ENCODE data around the gene OR52J3. TPM values are rescaled to one million over a fixed set of nuclear protein-coding genes. Genes with fewer than 3 reads are reported as not detected.
A peak's percentile ranks its signal among the peaks of the same experiment; 100 is the strongest.

OR52J3 gene
- polyA plus RNA-seq, 6 donors from 2014 or later: not detected

DNA sequence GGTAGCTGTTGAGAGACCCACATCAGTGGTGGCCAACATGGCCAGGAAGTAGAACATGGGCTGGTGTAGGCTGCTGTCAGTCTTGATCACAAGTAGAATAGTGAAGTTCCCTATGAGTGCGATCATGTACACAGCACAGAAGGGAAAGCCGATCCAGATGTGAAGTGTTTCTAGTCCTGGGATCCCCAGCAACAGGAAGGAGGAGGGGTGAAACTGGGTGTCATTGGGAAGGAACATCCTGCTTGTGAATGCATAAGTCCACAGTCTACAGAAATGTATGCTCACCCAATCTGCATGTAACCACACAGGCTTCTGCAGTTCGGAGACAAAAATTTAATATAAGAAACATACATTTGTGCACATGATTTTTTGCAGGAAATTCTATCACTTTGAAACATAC, 13.1 kb downstream of the OR52J3 start, which contains the start of gene OR52E2:
TSS of gene OR52E2 (minus strand) at position 237 of the 400 bp plus-strand sequence. CDS start at position 237, 0 bp downstream.
- Mint-ChIP-seq H3K27me3 (peaks cover 0 to 15% (median under 1%) of the 10 kb centered on the region in 3 donors), H3K9me3 (peaks cover 0 to 6% (median 0%) of the 10 kb centered on the region in 7 donors), H3K4me1 (no peaks in the 10 kb centered on the region), H3K4me3 (no peak within 1 kb of the TSS), H3K27ac (no peak within 1 kb of the TSS), H3K36me3 (no peaks in the 10 kb centered on the region)
- DNase-seq (no peak), ATAC-seq (ENCODE audit: low read depth in 2 of 2) (no peak)

GRCh38 chr11:5065027-5065426, 18.7 kb downstream of the OR52J3 start:
- H3K4me1 Mint-ChIP-seq: no peaks in the 10 kb centered on the region
- H3K27me3 Mint-ChIP-seq: peaks cover 0 to 14% (median 5%) of the 10 kb centered on the region in 3 donors
- H3K4me3 Mint-ChIP-seq: no peak overlapping the region
- DNase-seq (no peak), ATAC-seq (ENCODE audit: low read depth in 2 of 2) (no peak)
- H3K36me3 Mint-ChIP-seq: no peaks in the 10 kb centered on the region
- peaks cover 0 to 2% (median 0%) of the 10 kb centered on the region in 7 donors for H3K9me3 Mint-ChIP-seq
- H3K27ac Mint-ChIP-seq: no peak overlapping the region

- H3K4me1 Mint-ChIP-seq: no peaks in the 10 kb centered on the region
- H3K27me3 Mint-ChIP-seq: peaks cover 0 to 12% (median 5%) of the 10 kb centered on the region in 3 donors
- H3K9me3 Mint-ChIP-seq: peaks cover 0 to 2% (median 0%) of the 10 kb centered on the region in 7 donors
- no peaks in the 10 kb centered on the region for H3K36me3 Mint-ChIP-seq
- ATAC-seq (ENCODE audit: low read depth in 2 of 2): no peak
- H3K27ac Mint-ChIP-seq: no peak within 1 kb of the TSS
- no peak for DNase-seq
- H3K4me3 Mint-ChIP-seq: no peak within 1 kb of the TSS
These were observed 22.9 kb downstream of the OR52J3 start, which contains the start of gene OR52E1 for GRCh38 chr11:5069272-5069671. TSS of gene OR52E1 (plus strand) at chr11:5069572.

- Mint-ChIP-seq H3K9me3 (peaks cover 0 to 4% (median 0%) of the 10 kb centered on the region in 7 donors), H3K27me3 (peaks cover 9 to 11% (median 10%) of the 10 kb centered on the region in 3 donors), H3K36me3 (no peaks in the 10 kb centered on the region), H3K4me3 (no peak overlapping the region), H3K4me1 (no peaks in the 10 kb centered on the region), H3K27ac (no peak overlapping the region)
- DNase-seq: no peak
- no peak for ATAC-seq (ENCODE audit: low read depth in 2 of 2)
These were observed 25.5 kb downstream of the OR52J3 start for GRCh38 chr11:5071799-5072198.

DNA sequence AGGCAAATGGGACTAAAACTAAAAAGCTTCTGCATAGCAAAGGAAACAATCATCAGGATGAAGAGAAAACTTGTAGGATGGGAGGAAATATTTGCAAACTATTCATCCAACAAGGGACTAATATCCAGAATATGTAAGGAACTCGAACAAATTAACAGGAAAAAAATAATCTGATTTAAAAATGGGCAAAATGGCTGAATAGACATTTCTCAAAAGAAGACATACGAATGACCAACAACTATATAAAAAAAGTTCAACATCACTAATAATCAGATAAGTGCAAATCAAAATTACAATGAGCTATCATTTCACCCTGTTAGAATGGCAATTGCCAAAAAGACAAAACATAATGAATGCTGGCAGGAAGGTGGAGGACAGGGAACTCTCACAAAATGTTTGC, 35.1 kb downstream of the OR52J3 start:
- H3K4me1 Mint-ChIP-seq: no peaks in the 10 kb centered on the region
- DNase-seq (no peak), ATAC-seq (ENCODE audit: low read depth in 2 of 2) (no peak)
- H3K27ac Mint-ChIP-seq: no peak overlapping the region
- no peaks in the 10 kb centered on the region for H3K9me3 Mint-ChIP-seq
- H3K36me3 Mint-ChIP-seq: no peaks in the 10 kb centered on the region
- peaks cover 0 to 5% (median 4%) of the 10 kb centered on the region in 3 donors for H3K27me3 Mint-ChIP-seq
- H3K4me3 Mint-ChIP-seq: no peak overlapping the region

GRCh38 chr11:5083602-5084001, 37.3 kb downstream of the OR52J3 start:
- no peak for ATAC-seq (ENCODE audit: low read depth in 2 of 2)
- no peaks in the 10 kb centered on the region for H3K36me3 Mint-ChIP-seq

GRCh38 chr11:5088556-5088955, 42.2 kb downstream of the OR52J3 start:
- no peaks in the 10 kb centered on the region for H3K9me3 Mint-ChIP-seq
- no peak overlapping the region for H3K4me3 Mint-ChIP-seq
- no peak overlapping the region for H3K27ac Mint-ChIP-seq
- H3K36me3 Mint-ChIP-seq: no peaks in the 10 kb centered on the region
- ATAC-seq (ENCODE audit: low read depth in 2 of 2) (no peak), DNase-seq (no peak)
- H3K27me3 Mint-ChIP-seq: peaks cover 5 to 6% (median 5%) of the 10 kb centered on the region in 3 donors
- H3K4me1 Mint-ChIP-seq: no peaks in the 10 kb centered on the region

More at GRCh38 chr11:5083602-5084001, 37.3 kb downstream of the OR52J3 start:
- Mint-ChIP-seq H3K9me3 (no peaks in the 10 kb centered on the region), H3K4me1 (no peaks in the 10 kb centered on the region), H3K27me3 (peaks cover 0 to under 1% (median 0%) of the 10 kb centered on the region in 3 donors), H3K4me3 (no peak overlapping the region), H3K27ac (no peak overlapping the region)
- DNase-seq: no peak

DNA sequence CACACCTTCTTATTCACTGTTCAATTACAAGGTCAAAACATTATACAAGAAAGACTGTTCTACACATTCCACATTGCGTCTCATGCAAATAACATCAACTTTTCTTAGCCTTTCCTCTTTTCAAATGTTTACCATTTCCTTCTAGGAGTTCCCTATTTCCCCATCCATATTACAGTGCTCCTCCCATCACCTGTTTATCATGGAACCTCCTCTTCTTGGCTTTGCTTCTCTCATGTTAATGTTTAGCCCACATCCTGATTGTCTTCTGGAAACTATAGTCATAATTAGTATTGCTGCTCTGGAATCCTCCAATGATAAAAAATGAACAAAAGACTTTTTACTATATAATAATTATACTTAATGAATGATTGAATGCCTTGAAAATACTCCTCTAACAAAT, 44.3 kb downstream of the OR52J3 start:
- Mint-ChIP-seq H3K4me1 (no peaks in the 10 kb centered on the region), H3K36me3 (no peaks in the 10 kb centered on the region), H3K4me3 (no peak overlapping the region), H3K27ac (peak overlapping the region in 1 of 6 donors; percentile 13), H3K9me3 (peaks cover 0 to 6% (median 0%) of the 10 kb centered on the region in 7 donors), H3K27me3 (peaks cover 5 to 14% (median 9%) of the 10 kb centered on the region in 3 donors)
- DNase-seq (no peak), ATAC-seq (ENCODE audit: low read depth in 2 of 2) (no peak)

GRCh38 chr11:5092821-5093585, 46.7 kb downstream of the OR52J3 start:
- H3K9me3 Mint-ChIP-seq: peaks cover 0 to 6% (median 0%) of the 10 kb centered on the region in 7 donors
- H3K36me3 Mint-ChIP-seq: no peaks in the 10 kb centered on the region
- DNase-seq (no peak), ATAC-seq (ENCODE audit: low read depth in 2 of 2) (no peak)
- no peak overlapping the region for H3K27ac Mint-ChIP-seq
- peaks cover 5 to 14% (median 9%) of the 10 kb centered on the region in 3 donors for H3K27me3 Mint-ChIP-seq
- H3K4me1 Mint-ChIP-seq: no peaks in the 10 kb centered on the region
- H3K4me3 Mint-ChIP-seq: peak overlapping the region in 1 of 8 donors; percentile 54

DNA sequence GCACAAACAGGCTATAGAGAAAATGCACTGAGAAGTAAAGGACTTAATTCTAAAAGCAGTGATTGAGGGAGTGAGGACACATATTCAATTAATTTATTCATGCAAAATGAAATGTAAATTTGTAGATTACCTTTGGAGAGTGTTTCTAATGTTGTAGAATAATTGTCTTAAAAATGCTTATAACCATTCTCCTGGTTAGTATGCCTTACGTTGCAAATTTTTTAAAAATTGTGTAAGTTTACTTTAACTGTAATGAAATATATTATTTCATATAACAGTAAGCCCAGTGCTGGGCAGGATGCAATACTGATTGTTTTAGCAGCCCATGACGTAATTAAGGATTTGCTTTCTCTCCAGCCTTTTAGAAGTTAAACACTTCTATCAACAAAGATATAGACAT, 49.7 kb downstream of the OR52J3 start:
- H3K4me3 Mint-ChIP-seq: no peak overlapping the region
- no peaks in the 10 kb centered on the region for H3K36me3 Mint-ChIP-seq
- peaks cover 0 to 6% (median 0%) of the 10 kb centered on the region in 7 donors for H3K9me3 Mint-ChIP-seq
- H3K27me3 Mint-ChIP-seq: peaks cover 0 to 8% (median 5%) of the 10 kb centered on the region in 3 donors
- no peaks in the 10 kb centered on the region for H3K4me1 Mint-ChIP-seq
- H3K27ac Mint-ChIP-seq: no peak overlapping the region
- DNase-seq (no peak), ATAC-seq (ENCODE audit: low read depth in 2 of 2) (no peak)

Other genes with a start within 250 kb of the OR52J3 start
- gene OR52R1, start 242.1 kb upstream of the OR52J3 start, polyA plus RNA-seq (ENCODE audit: low read depth in 6 of 6): not detected
- not detected for gene OR51F2, start 225.2 kb upstream of the OR52J3 start, polyA plus RNA-seq (ENCODE audit: low read depth in 6 of 6)
- not detected for gene OR51S1, start 197.3 kb upstream of the OR52J3 start, polyA plus RNA-seq (ENCODE audit: low read depth in 6 of 6)
- gene OR51T1, start 164.6 kb upstream of the OR52J3 start, polyA plus RNA-seq (ENCODE audit: low read depth in 6 of 6): not detected
- gene OR51A7, start 142.7 kb upstream of the OR52J3 start, polyA plus RNA-seq (ENCODE audit: low read depth in 6 of 6): not detected
- gene OR51G2, start 127.2 kb upstream of the OR52J3 start, polyA plus RNA-seq (ENCODE audit: low read depth in 6 of 6): not detected
- gene OR51G1, start 122.2 kb upstream of the OR52J3 start, polyA plus RNA-seq (ENCODE audit: low read depth in 6 of 6): not detected
- not detected for gene OR51A4, start 98.9 kb upstream of the OR52J3 start, polyA plus RNA-seq (ENCODE audit: low read depth in 6 of 6)
- not detected for gene OR51A2, start 90.8 kb upstream of the OR52J3 start, polyA plus RNA-seq (ENCODE audit: low read depth in 6 of 6)
- gene OR51L1, start 51.7 kb upstream of the OR52J3 start, polyA plus RNA-seq (ENCODE audit: low read depth in 6 of 6): not detected
- not detected for gene OR52E2, start 13.1 kb downstream of the OR52J3 start, polyA plus RNA-seq (ENCODE audit: low read depth in 6 of 6)
- gene OR52E1, start 23.0 kb downstream of the OR52J3 start, polyA plus RNA-seq (ENCODE audit: low read depth in 6 of 6): not detected
- not detected for gene OR52A5, start 91.8 kb downstream of the OR52J3 start, polyA plus RNA-seq (ENCODE audit: low read depth in 6 of 6)
- not detected for gene OR52A1, start 108.2 kb downstream of the OR52J3 start, polyA plus RNA-seq (ENCODE audit: low read depth in 6 of 6)
- gene OR51V1, start 154.2 kb downstream of the OR52J3 start, polyA plus RNA-seq (ENCODE audit: low read depth in 6 of 6): not detected
- gene HBB, start 180.5 kb downstream of the OR52J3 start, polyA plus RNA-seq (ENCODE audit: low read depth in 6 of 6): 1,000 to 10,000 TPM in 3 of 6 donors, 100 to 1,000 TPM in 3; 325 to 1,251 (median 765) TPM
- gene HBD, start 188.0 kb downstream of the OR52J3 start, polyA plus RNA-seq (ENCODE audit: low read depth in 6 of 6): 1 to 10 TPM in 1 of 6 donors, not detected in 5; 1.8 TPM
- under 1 TPM in 1 of 6 donors, not detected in 5; 0.53 TPM for gene HBG1, start 203.3 kb downstream of the OR52J3 start, polyA plus RNA-seq (ENCODE audit: low read depth in 6 of 6)
- gene HBG2, start 208.3 kb downstream of the OR52J3 start, polyA plus RNA-seq (ENCODE audit: low read depth in 6 of 6): 1 to 10 TPM in 1 of 6 donors, under 1 TPM in 1, not detected in 4; 0.75 to 2.9 TPM
- not detected for gene HBE1, start 223.4 kb downstream of the OR52J3 start, polyA plus RNA-seq (ENCODE audit: low read depth in 6 of 6)